ENCODE results near the gene AP3D1. TPM values are rescaled to one million over a fixed set of nuclear protein-coding genes. Genes with fewer than 3 reads are reported as not detected.

Gene AP3D1
- total and polyA plus RNA-seq, 12 donors = 63.9 to 168 (median 81.9) TPM

DNA sequence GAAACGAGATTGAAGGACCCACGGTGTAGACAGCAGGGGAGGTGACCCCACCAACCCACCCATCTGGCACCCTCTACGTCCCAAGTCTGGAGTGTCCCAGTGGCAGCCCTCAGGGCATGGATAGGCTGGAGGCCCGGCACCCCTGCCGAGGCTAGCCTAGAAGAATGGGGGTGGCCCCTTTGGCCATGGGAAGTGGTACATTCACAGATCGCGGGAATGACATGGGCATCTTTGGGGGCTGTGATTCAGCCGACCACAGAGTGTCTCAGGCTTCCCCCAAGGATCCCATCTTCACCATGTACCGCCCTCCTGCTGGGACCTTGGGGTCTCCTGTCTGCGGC is 89.0 kb downstream of the AP3D1 start:
- ATAC-seq = no peak
- no peak for DNase-seq
- Histone ChIP-seq H3K27ac (peak overlapping the region in 9 of 10 donors; percentile 97 to 100 (median 100)), H3K36me3 (no peaks in the 10 kb centered on the region), H3K27me3 (no peaks in the 10 kb centered on the region), H3K9me3 (no peaks in the 10 kb centered on the region), H3K4me1 (peaks cover 25 to 71% (median 47%) of the 10 kb centered on the region in 9 donors), H3K4me3 (peak overlapping the region in 7 of 10 donors; percentile 58 to 92 (median 80))
- TF ChIP-seq, protein P1, sequence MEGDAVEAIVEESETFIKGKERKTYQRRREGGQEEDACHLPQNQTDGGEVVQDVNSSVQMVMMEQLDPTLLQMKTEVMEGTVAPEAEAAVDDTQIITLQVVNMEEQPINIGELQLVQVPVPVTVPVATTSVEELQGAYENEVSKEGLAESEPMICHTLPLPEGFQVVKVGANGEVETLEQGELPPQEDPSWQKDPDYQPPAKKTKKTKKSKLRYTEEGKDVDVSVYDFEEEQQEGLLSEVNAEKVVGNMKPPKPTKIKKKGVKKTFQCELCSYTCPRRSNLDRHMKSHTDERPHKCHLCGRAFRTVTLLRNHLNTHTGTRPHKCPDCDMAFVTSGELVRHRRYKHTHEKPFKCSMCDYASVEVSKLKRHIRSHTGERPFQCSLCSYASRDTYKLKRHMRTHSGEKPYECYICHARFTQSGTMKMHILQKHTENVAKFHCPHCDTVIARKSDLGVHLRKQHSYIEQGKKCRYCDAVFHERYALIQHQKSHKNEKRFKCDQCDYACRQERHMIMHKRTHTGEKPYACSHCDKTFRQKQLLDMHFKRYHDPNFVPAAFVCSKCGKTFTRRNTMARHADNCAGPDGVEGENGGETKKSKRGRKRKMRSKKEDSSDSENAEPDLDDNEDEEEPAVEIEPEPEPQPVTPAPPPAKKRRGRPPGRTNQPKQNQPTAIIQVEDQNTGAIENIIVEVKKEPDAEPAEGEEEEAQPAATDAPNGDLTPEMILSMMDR (IDR thresholded peaks at IDR 0.05) = no peak
- intact Hi-C loops (cut with DNase I) = loop anchor here in 2 of 10 donors (10.0 kb wide), 2 partner anchors 138 to 198 kb away; partner anchors contain the start of gene KLF16 (in 1 of the 2)
- WGBS, 2 donors = 58 to 59% methylated on average over 10 of the region's 10 CpGs

- peak; percentile 99 for DNase-seq
- H3K27ac ChIP-seq = peak overlapping the region; percentile 97 to 100 (median 100)
- H3K36me3 ChIP-seq = no peaks in the 10 kb centered on the region
- TF ChIP-seq, protein P1 (IDR thresholded peaks at IDR 0.05) = peak in 3 of 9 donors; percentile 8 to 29 (median 23)
- H3K4me3 ChIP-seq = peak overlapping the region; percentile 37 to 92 (median 64)
- H3K4me1 ChIP-seq = peaks cover 26 to 77% (median 53%) of the 10 kb centered on the region in 9 donors
- ATAC-seq = peak; percentile 84 to 94 (median 88)
- intact Hi-C loops (cut with DNase I) = loop anchor here in 2 of 10 donors (10.0 kb wide), 2 partner anchors 137 to 197 kb away; partner anchors contain the start of gene KLF16 (in 1 of the 2)
- WGBS, 2 donors = 1 to 2% methylated on average over 46 to 50 of the region's 50 CpGs
- no peaks in the 10 kb centered on the region for H3K9me3 ChIP-seq
- H3K27me3 ChIP-seq = no peaks in the 10 kb centered on the region
Observed at GRCh38 chr19:2061495-2062388, 89.6 kb downstream of the AP3D1 start.

GRCh38 chr19:2060884-2061494 is 90.4 kb downstream of the AP3D1 start:
- Histone ChIP-seq H3K4me3 (peak overlapping the region; percentile 22 to 92 (median 64)), H3K27ac (peak overlapping the region; percentile 97 to 100 (median 100)), H3K36me3 (no peaks in the 10 kb centered on the region), H3K9me3 (no peaks in the 10 kb centered on the region), H3K27me3 (no peaks in the 10 kb centered on the region), H3K4me1 (peaks cover 27 to 82% (median 58%) of the 10 kb centered on the region in 9 donors)
- DNase-seq = peak; percentile 72 to 83
- intact Hi-C loops (cut with DNase I) = loop anchor here in 2 of 10 donors (10.0 kb wide), 2 partner anchors 136 to 196 kb away; partner anchors contain the start of gene KLF16 (in 1 of the 2)
- TF ChIP-seq, protein P1 (IDR thresholded peaks at IDR 0.05) = no peak
- 0 to 1% methylated on average over 43 to 55 of the region's 55 CpGs for WGBS, 2 donors
- ATAC-seq = peak; percentile 16 to 73 (median 54)

Data from heart right ventricle (tissue), 16 donors.